ENCODE measurements around the gene S100A10. TPM values are rescaled to one million over a fixed set of nuclear protein-coding genes. Genes with fewer than 3 reads are reported as not detected.
A peak's percentile ranks its signal among the peaks of the same experiment; 100 is the strongest.

Gene S100A10
- total and polyA plus RNA-seq, 2 experiments from 2014 or later, result 408 to 3,367 TPM

GRCh38 chr1:151972542-151973248 lies 21.0 kb downstream of the S100A10 start:
- no peaks in the 10 kb centered on the region for H3K9me3 ChIP-seq (ENCODE audit: low read depth)
- peak overlapping the region; percentile 60 for H3K4me2 ChIP-seq
- 35% methylated on average over 7 of the region's 7 CpGs for WGBS (ENCODE audit: low lambda C conversion rate, missing lambda C conversion rate)
- H3K27ac ChIP-seq, result peak overlapping the region; percentile 83
- no peaks in the 10 kb centered on the region for H3K27me3 ChIP-seq
- no peak overlapping the region for H2AFZ ChIP-seq
- DNase-seq (ENCODE audit: low spot score), result peak; percentile 83
- TF ChIP-seq EZH2 (IDR thresholded peaks at IDR 0.05; ENCODE audit: borderline replicate concordance) (no peak), EZH2phosphoT487 (IDR thresholded peaks at IDR 0.05; ENCODE audit: low read depth, severe bottlenecking, unreplicated experiment) (no peak), CTCF (IDR thresholded peaks at IDR 0.05; ENCODE audit: poor library complexity) (no peak)
- H3K36me3 ChIP-seq (replicated peaks; ENCODE audit: insufficient read depth, low read depth), result no peaks in the 10 kb centered on the region
- H3K79me2 ChIP-seq, result no peaks in the 10 kb centered on the region
- H3K9me2 ChIP-seq (replicated peaks; ENCODE audit: insufficient read depth), result no peaks in the 10 kb centered on the region
- peaks cover 52% of the 10 kb centered on the region for H3K4me1 ChIP-seq (ENCODE audit: insufficient read depth)
- H4K20me1 ChIP-seq (ENCODE audit: insufficient read depth, poor library complexity, severe bottlenecking), result no peaks in the 10 kb centered on the region
- H3K4me3 ChIP-seq, result no peak overlapping the region

DNA sequence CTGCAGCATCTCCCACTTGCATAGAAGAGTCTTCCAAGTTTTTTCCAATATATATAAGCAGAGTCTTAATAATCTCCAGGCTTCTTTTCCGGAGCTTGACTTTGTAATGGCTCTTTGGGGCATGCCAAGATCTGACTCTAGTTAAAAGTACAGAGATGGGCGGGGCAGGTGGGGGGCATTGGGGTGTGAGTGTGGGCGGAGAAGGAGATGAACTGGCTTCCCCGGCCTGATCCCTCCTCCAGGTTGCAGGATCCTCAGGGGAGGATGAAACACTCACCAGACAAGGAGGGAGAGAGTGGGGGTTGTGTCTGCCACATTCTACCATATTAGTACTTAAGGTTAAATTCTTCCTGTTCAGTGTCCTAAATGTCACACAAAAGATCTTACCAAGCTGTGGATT lies 23.0 kb downstream of the S100A10 start:
- no peaks in the 10 kb centered on the region for H3K27me3 ChIP-seq
- H3K36me3 ChIP-seq (replicated peaks; ENCODE audit: insufficient read depth, low read depth), result no peaks in the 10 kb centered on the region
- DNase-seq (ENCODE audit: low spot score), result no peak
- peaks cover 33% of the 10 kb centered on the region for H3K4me1 ChIP-seq (ENCODE audit: insufficient read depth)
- no peaks in the 10 kb centered on the region for H3K9me2 ChIP-seq (replicated peaks; ENCODE audit: insufficient read depth)
- no peak for TF ChIP-seq CTCF (IDR thresholded peaks at IDR 0.05; ENCODE audit: poor library complexity)
- no peak for TF ChIP-seq EZH2phosphoT487 (IDR thresholded peaks at IDR 0.05; ENCODE audit: low read depth, severe bottlenecking, unreplicated experiment)
- no peak for TF ChIP-seq EZH2 (IDR thresholded peaks at IDR 0.05; ENCODE audit: borderline replicate concordance)
- no peaks in the 10 kb centered on the region for H3K9me3 ChIP-seq (ENCODE audit: low read depth)
- H2AFZ ChIP-seq, result no peak overlapping the region
- WGBS (ENCODE audit: low lambda C conversion rate, missing lambda C conversion rate), result 49% methylated on average over 4 of the region's 4 CpGs
- no peak overlapping the region for H3K4me3 ChIP-seq
- no peak overlapping the region for H3K27ac ChIP-seq
- no peak overlapping the region for H3K4me2 ChIP-seq
- no peaks in the 10 kb centered on the region for H4K20me1 ChIP-seq (ENCODE audit: insufficient read depth, poor library complexity, severe bottlenecking)
- H3K79me2 ChIP-seq, result no peaks in the 10 kb centered on the region

DNA sequence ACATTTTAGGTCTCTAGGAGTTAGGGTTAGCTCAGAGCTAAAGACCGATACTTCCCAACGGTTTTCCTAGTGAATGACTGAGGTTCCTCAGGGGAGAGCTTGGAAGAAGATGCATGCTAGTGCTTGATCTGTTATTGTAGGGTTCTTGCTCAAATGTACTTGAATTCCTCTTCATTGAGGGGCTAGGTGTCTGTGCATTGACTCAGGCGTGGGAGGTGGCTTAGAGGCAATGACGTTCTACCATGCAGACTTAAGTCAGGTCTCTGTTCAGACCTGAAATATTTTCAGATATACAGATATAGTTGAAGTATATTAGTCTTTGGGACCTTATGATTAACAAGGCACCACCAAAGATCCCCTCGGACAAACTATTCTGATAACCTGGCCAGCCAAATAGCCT lies 23.5 kb downstream of the S100A10 start:
- H3K4me2 ChIP-seq, result no peak overlapping the region
- H2AFZ ChIP-seq, result no peak overlapping the region
- H3K27me3 ChIP-seq, result no peaks in the 10 kb centered on the region
- H3K9me2 ChIP-seq (replicated peaks; ENCODE audit: insufficient read depth), result no peaks in the 10 kb centered on the region
- WGBS (ENCODE audit: low lambda C conversion rate, missing lambda C conversion rate), result 87% methylated on average over 5 of the region's 5 CpGs
- DNase-seq (ENCODE audit: low spot score), result no peak
- TF ChIP-seq EZH2 (IDR thresholded peaks at IDR 0.05; ENCODE audit: borderline replicate concordance) (no peak), EZH2phosphoT487 (IDR thresholded peaks at IDR 0.05; ENCODE audit: low read depth, severe bottlenecking, unreplicated experiment) (no peak), CTCF (IDR thresholded peaks at IDR 0.05; ENCODE audit: poor library complexity) (no peak)
- H3K36me3 ChIP-seq (replicated peaks; ENCODE audit: insufficient read depth, low read depth), result no peaks in the 10 kb centered on the region
- no peak overlapping the region for H3K27ac ChIP-seq
- no peak overlapping the region for H3K4me3 ChIP-seq
- H3K4me1 ChIP-seq (ENCODE audit: insufficient read depth), result peaks cover 31% of the 10 kb centered on the region
- no peaks in the 10 kb centered on the region for H3K9me3 ChIP-seq (ENCODE audit: low read depth)
- H3K79me2 ChIP-seq, result no peaks in the 10 kb centered on the region
- H4K20me1 ChIP-seq (ENCODE audit: insufficient read depth, poor library complexity, severe bottlenecking), result no peaks in the 10 kb centered on the region

Measured in hepatocyte (in vitro differentiated cells).